WTC11 (cell line): ENCODE measurements around the gene CCDC87. TPM values are rescaled to one million over a fixed set of nuclear protein-coding genes. Genes with fewer than 3 reads are reported as not detected.

Experiments used
- CREB1 ChIP-seq: sonication (generic); formaldehyde crosslinking; IDR thresholded peaks from 2 replicates; pipeline ENCODE4 v1.8.0; 2023; ENCODE audit warnings: mild to moderate bottlenecking, missing genetic modification reagents
- ETV6 ChIP-seq: sonication (generic); formaldehyde crosslinking; IDR thresholded peaks from 2 replicates; pipeline ENCODE4 v1.8.1; 2022; ENCODE audit warnings: mild to moderate bottlenecking, missing genetic modification reagents
- FOXP1 ChIP-seq: sonication (generic); formaldehyde crosslinking; IDR thresholded peaks from 2 replicates; pipeline ENCODE4 v1.8.0; 2022; ENCODE audit warnings: missing genetic modification reagents, mild to moderate bottlenecking, moderate library complexity, borderline replicate concordance
- GRHL2 ChIP-seq: fragments of 250-450 bp; sonication (Bioruptor Pico); IDR thresholded peaks from 2 replicates; pipeline ENCODE4 v1.8.0; 2022; ENCODE audit warnings: mild to moderate bottlenecking, moderate library complexity; ENCODE audit not compliant: insufficient replicate concordance, severe bottlenecking
- HMGA2 ChIP-seq: fragments of 250-450 bp; sonication (Bioruptor Pico); IDR thresholded peaks from 2 replicates; pipeline ENCODE4 v1.4.0; 2021; ENCODE audit warnings: mild to moderate bottlenecking, moderate library complexity
- IRF2 ChIP-seq: sonication (generic); formaldehyde crosslinking; IDR thresholded peaks from 2 replicates; pipeline ENCODE4 v1.8.0; 2022; ENCODE audit warnings: low read depth, missing genetic modification reagents, borderline replicate concordance
- JAZF1 ChIP-seq: fragments of 250-450 bp; sonication (Bioruptor Pico); IDR thresholded peaks from 2 replicates; pipeline ENCODE4 v1.9.0; 2021; ENCODE audit warnings: moderate library complexity, mild to moderate bottlenecking, inconsistent platforms
- MYBL2 ChIP-seq: sonication (generic); formaldehyde crosslinking; IDR thresholded peaks from 2 replicates; pipeline ENCODE4 v1.8.1; 2023; ENCODE audit warnings: mild to moderate bottlenecking, moderate library complexity, missing genetic modification reagents
- NFATC4 ChIP-seq: fragments of 250-450 bp; sonication (Bioruptor Pico); IDR thresholded peaks from 2 replicates; pipeline ENCODE4 v1.9.0; 2021; ENCODE audit warnings: mild to moderate bottlenecking
- NR1H2 ChIP-seq: sonication (generic); formaldehyde crosslinking; IDR thresholded peaks from 2 replicates; pipeline ENCODE4 v1.9.0; 2021; ENCODE audit warnings: mild to moderate bottlenecking, moderate library complexity, missing genetic modification reagents
- NR2C2 ChIP-seq: sonication (generic); formaldehyde crosslinking; IDR thresholded peaks from 2 replicates; pipeline ENCODE4 v1.8.0; 2022; ENCODE audit warnings: mild to moderate bottlenecking, missing genetic modification reagents
- NR3C1 ChIP-seq: sonication (generic); formaldehyde crosslinking; conservative IDR thresholded peaks from 2 replicates; pipeline ENCODE4 v1.8.1; 2023; ENCODE audit warnings: low read depth, mild to moderate bottlenecking, missing genetic modification reagents
- OVOL2 ChIP-seq: fragments of 250-450 bp; sonication (Bioruptor Pico); IDR thresholded peaks from 2 replicates; pipeline ENCODE4 v1.9.0; 2021; ENCODE audit warnings: mild to moderate bottlenecking, borderline replicate concordance
- PRRX2 ChIP-seq: fragments of 250-450 bp; sonication (Bioruptor Pico); IDR thresholded peaks from 2 replicates; pipeline ENCODE4 v1.8.0; 2021; ENCODE audit warnings: mild to moderate bottlenecking
- RORB ChIP-seq: fragments of 250-450 bp; sonication (Bioruptor Pico); IDR thresholded peaks from 2 replicates; pipeline ENCODE4 v1.9.0; 2021; ENCODE audit warnings: mild to moderate bottlenecking
- SMAD3 ChIP-seq: sonication (generic); formaldehyde crosslinking; IDR thresholded peaks from 2 replicates; pipeline ENCODE4 v1.8.0; 2022; ENCODE audit warnings: missing genetic modification reagents, mild to moderate bottlenecking, borderline replicate concordance
- SOX15 ChIP-seq: fragments of 250-450 bp; sonication (Bioruptor Pico); IDR thresholded peaks from 2 replicates; pipeline ENCODE4 v1.9.0; 2021; ENCODE audit warnings: mild to moderate bottlenecking
- TEAD1 ChIP-seq: sonication (generic); formaldehyde crosslinking; IDR thresholded peaks from 2 replicates; pipeline ENCODE4 v1.8.0; 2022; ENCODE audit warnings: mild to moderate bottlenecking, missing genetic modification reagents
- ZNF317 ChIP-seq: sonication (generic); formaldehyde crosslinking; IDR thresholded peaks from 2 replicates; pipeline ENCODE4 v1.8.1; 2023; ENCODE audit warnings: low read depth, mild to moderate bottlenecking, moderate library complexity, missing genetic modification reagents, borderline replicate concordance
- total RNA-seq: library from RNA; stranded (reverse); gene quantifications from 3 replicates; pipeline ENCODE4 v1.2.3, GENCODE V29; 2021
- TF ChIP-seq, protein P1 (sequence below): sonication (generic); formaldehyde crosslinking; IDR thresholded peaks from 2 replicates; pipeline ENCODE4 v1.8.1; 2023; ENCODE audit warnings: mild to moderate bottlenecking, missing genetic modification reagents
- TF ChIP-seq, protein P2 (sequence below): fragments of 250-450 bp; sonication (Bioruptor Pico); IDR thresholded peaks from 2 replicates; pipeline ENCODE4 v1.9.0; 2021; ENCODE audit warnings: mild to moderate bottlenecking
- TF ChIP-seq, protein P3 (sequence below): sonication (generic); formaldehyde crosslinking; IDR thresholded peaks from 2 replicates; pipeline ENCODE4 v1.8.0; 2023; ENCODE audit warnings: mild to moderate bottlenecking, missing genetic modification reagents
- TF ChIP-seq, protein P4 (sequence below): fragments of 250-450 bp; sonication (Bioruptor Pico); IDR thresholded peaks from 2 replicates; pipeline ENCODE4 v1.8.0; 2021; ENCODE audit warnings: mild to moderate bottlenecking
- TF ChIP-seq, protein P5 (sequence below): sonication (generic); formaldehyde crosslinking; IDR thresholded peaks from 2 replicates; pipeline ENCODE4 v1.8.0; 2022; ENCODE audit warnings: mild to moderate bottlenecking, missing genetic modification reagents
- TF ChIP-seq, protein P6 (sequence below): sonication (generic); formaldehyde crosslinking; IDR thresholded peaks from 2 replicates; pipeline ENCODE4 v1.8.1; 2022; ENCODE audit warnings: missing genetic modification reagents, borderline replicate concordance

The CCDC87 gene
- total RNA-seq, 1 experiment from 2014 or later = 0.85 TPM

DNA sequence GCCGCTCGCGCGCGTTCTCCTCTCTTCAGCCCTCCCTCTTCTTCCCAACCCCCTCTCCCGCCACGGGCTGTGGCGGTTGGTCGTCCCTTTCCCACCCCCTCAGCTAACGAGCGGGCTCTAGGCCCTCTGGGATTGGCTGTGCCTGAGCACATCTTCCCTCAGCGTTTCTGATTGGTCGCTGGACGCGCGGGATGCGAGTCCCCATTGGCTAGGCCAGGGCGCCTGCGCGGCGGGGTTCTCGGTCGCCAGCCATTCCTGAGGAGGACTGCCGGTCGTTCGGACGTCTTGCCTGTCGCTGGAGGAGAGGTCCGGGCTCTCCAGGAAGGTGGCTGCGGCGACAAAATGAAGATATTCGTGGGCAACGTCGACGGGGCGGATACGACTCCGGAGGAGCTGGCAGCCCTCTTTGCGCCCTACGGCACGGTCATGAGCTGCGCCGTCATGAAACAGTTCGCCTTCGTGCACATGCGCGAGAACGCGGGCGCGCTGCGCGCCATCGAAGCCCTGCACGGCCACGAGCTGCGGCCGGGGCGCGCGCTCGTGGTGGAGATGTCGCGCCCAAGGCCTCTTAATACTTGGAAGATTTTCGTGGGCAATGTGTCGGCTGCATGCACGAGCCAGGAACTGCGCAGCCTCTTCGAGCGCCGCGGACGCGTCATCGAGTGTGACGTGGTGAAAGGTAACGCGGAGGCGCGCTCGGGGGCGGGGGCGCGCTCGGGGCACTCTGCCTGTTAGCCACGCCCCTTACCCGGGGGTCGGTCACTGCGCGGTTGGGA lies 23.7 kb upstream of the CCDC87 start, which contains the start of gene RBM14 (continued):
- TF ChIP-seq, protein P1, sequence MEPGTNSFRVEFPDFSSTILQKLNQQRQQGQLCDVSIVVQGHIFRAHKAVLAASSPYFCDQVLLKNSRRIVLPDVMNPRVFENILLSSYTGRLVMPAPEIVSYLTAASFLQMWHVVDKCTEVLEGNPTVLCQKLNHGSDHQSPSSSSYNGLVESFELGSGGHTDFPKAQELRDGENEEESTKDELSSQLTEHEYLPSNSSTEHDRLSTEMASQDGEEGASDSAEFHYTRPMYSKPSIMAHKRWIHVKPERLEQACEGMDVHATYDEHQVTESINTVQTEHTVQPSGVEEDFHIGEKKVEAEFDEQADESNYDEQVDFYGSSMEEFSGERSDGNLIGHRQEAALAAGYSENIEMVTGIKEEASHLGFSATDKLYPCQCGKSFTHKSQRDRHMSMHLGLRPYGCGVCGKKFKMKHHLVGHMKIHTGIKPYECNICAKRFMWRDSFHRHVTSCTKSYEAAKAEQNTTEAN = peak; percentile 80; the same call in 1 of the 2 replicates
- TF ChIP-seq, protein P2, sequence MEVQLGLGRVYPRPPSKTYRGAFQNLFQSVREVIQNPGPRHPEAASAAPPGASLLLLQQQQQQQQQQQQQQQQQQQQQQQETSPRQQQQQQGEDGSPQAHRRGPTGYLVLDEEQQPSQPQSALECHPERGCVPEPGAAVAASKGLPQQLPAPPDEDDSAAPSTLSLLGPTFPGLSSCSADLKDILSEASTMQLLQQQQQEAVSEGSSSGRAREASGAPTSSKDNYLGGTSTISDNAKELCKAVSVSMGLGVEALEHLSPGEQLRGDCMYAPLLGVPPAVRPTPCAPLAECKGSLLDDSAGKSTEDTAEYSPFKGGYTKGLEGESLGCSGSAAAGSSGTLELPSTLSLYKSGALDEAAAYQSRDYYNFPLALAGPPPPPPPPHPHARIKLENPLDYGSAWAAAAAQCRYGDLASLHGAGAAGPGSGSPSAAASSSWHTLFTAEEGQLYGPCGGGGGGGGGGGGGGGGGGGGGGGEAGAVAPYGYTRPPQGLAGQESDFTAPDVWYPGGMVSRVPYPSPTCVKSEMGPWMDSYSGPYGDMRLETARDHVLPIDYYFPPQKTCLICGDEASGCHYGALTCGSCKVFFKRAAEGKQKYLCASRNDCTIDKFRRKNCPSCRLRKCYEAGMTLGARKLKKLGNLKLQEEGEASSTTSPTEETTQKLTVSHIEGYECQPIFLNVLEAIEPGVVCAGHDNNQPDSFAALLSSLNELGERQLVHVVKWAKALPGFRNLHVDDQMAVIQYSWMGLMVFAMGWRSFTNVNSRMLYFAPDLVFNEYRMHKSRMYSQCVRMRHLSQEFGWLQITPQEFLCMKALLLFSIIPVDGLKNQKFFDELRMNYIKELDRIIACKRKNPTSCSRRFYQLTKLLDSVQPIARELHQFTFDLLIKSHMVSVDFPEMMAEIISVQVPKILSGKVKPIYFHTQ = no peak
- TF ChIP-seq RORB = no peak
- no peak for TF ChIP-seq NR3C1 (CRISPR knock-in tag)
- TF ChIP-seq OVOL2 (CRISPR knock-in tag) = no peak
- TF ChIP-seq SMAD3 (CRISPR knock-in tag) = peak; percentile 84; the same call in 1 of the 2 replicates
- TF ChIP-seq MYBL2 (CRISPR knock-in tag) = peak; percentile 95
- TF ChIP-seq NR1H2 (CRISPR knock-in tag) = no peak
- TF ChIP-seq TEAD1 (CRISPR knock-in tag) = peak; percentile 58; the same call in 1 of the 2 replicates
- TF ChIP-seq GRHL2 (CRISPR knock-in tag) = no peak
- TF ChIP-seq, protein P3, sequence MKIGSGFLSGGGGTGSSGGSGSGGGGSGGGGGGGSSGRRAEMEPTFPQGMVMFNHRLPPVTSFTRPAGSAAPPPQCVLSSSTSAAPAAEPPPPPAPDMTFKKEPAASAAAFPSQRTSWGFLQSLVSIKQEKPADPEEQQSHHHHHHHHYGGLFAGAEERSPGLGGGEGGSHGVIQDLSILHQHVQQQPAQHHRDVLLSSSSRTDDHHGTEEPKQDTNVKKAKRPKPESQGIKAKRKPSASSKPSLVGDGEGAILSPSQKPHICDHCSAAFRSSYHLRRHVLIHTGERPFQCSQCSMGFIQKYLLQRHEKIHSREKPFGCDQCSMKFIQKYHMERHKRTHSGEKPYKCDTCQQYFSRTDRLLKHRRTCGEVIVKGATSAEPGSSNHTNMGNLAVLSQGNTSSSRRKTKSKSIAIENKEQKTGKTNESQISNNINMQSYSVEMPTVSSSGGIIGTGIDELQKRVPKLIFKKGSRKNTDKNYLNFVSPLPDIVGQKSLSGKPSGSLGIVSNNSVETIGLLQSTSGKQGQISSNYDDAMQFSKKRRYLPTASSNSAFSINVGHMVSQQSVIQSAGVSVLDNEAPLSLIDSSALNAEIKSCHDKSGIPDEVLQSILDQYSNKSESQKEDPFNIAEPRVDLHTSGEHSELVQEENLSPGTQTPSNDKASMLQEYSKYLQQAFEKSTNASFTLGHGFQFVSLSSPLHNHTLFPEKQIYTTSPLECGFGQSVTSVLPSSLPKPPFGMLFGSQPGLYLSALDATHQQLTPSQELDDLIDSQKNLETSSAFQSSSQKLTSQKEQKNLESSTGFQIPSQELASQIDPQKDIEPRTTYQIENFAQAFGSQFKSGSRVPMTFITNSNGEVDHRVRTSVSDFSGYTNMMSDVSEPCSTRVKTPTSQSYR (CRISPR knock-in tag) = peak; percentile 72; the same call in 1 of the 2 replicates
- TF ChIP-seq NFATC4 (CRISPR knock-in tag) = no peak
- TF ChIP-seq, protein P4, sequence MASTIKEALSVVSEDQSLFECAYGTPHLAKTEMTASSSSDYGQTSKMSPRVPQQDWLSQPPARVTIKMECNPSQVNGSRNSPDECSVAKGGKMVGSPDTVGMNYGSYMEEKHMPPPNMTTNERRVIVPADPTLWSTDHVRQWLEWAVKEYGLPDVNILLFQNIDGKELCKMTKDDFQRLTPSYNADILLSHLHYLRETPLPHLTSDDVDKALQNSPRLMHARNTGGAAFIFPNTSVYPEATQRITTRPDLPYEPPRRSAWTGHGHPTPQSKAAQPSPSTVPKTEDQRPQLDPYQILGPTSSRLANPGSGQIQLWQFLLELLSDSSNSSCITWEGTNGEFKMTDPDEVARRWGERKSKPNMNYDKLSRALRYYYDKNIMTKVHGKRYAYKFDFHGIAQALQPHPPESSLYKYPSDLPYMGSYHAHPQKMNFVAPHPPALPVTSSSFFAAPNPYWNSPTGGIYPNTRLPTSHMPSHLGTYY (CRISPR knock-in tag) = no peak
- 0 out of 2 replicates have a peak, but pooled peaks have one; percentile 16 for TF ChIP-seq IRF2 (CRISPR knock-in tag)
- TF ChIP-seq PRRX2 (CRISPR knock-in tag) = no peak
- peak; percentile 86 for TF ChIP-seq FOXP1 (CRISPR knock-in tag)
- TF ChIP-seq HMGA2 (CRISPR knock-in tag) = no peak
- TF ChIP-seq NR2C2 = no peak
- peak; percentile 55; the same call in 1 of the 2 replicates for TF ChIP-seq ETV6
- TF ChIP-seq, protein P5, sequence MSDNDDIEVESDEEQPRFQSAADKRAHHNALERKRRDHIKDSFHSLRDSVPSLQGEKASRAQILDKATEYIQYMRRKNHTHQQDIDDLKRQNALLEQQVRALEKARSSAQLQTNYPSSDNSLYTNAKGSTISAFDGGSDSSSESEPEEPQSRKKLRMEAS (CRISPR knock-in tag) = peak; percentile 92
- no peak for TF ChIP-seq ZNF317 (CRISPR knock-in tag)
- TF ChIP-seq JAZF1 (CRISPR knock-in tag) = no peak
- TF ChIP-seq SOX15 = no peak
- TF ChIP-seq, protein P6, sequence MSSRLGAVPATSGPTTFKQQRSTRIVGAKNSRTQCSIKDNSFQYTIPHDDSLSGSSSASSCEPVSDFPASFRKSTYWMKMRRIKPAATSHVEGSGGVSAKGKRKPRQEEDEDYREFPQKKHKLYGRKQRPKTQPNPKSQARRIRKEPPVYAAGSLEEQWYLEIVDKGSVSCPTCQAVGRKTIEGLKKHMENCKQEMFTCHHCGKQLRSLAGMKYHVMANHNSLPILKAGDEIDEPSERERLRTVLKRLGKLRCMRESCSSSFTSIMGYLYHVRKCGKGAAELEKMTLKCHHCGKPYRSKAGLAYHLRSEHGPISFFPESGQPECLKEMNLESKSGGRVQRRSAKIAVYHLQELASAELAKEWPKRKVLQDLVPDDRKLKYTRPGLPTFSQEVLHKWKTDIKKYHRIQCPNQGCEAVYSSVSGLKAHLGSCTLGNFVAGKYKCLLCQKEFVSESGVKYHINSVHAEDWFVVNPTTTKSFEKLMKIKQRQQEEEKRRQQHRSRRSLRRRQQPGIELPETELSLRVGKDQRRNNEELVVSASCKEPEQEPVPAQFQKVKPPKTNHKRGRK (CRISPR knock-in tag) = no peak
- TF ChIP-seq CREB1 (CRISPR knock-in tag) = peak; percentile 44; the same call in 1 of the 2 replicates
